Stimulated activated CD4-positive, alpha-beta T cell treated with anti-CD3 and anti-CD28 coated beads, Interleukin-12 subunit alpha, Interleukin-12 subunit beta, amount 100 ng/mL, for 24 hours (primary cell): Measurements from ENCODE around the gene TTLL11.
"Not testable (repeated sequence)": the region's sequence is repeated elsewhere in the genome, so short reads cannot be mapped to it uniquely, and the experiment has no call there.

Experiments used
- DNase-seq, 2 experiments: peaks; one replicate each; pipeline ENCODE4 v3.0.0-alpha.2; 2020; ENCODE audit warnings: low read depth in 2 of 2

Gene TTLL11

GRCh38 chr9:122004589-122004988, 88.5 kb downstream of the TTLL11 start:
- DNase-seq = no peak

GRCh38 chr9:122001491-122002201, 91.5 kb downstream of the TTLL11 start:
- DNase-seq = no peak

- not testable (repeated sequence) for DNase-seq
These were observed 92.6 kb downstream of the TTLL11 start for GRCh38 chr9:122000526-122000925.

- no peak for DNase-seq
These were observed 93.6 kb downstream of the TTLL11 start for GRCh38 chr9:121999556-121999955.

GRCh38 chr9:121998513-121999049, 94.5 kb downstream of the TTLL11 start:
- no peak for DNase-seq

GRCh38 chr9:121997791-121998190, 95.3 kb downstream of the TTLL11 start:
- no peak for DNase-seq

- DNase-seq = no peak
These were observed 96.3 kb downstream of the TTLL11 start for GRCh38 chr9:121996783-121997182.

- DNase-seq = no peak
These were observed 97.1 kb downstream of the TTLL11 start for GRCh38 chr9:121995997-121996396.

GRCh38 chr9:121992571-121993212, 100.4 kb downstream of the TTLL11 start:
- DNase-seq = peak in 1 of 2 experiments; percentile 7

GRCh38 chr9:121991307-121991661, 101.8 kb downstream of the TTLL11 start:
- DNase-seq = no peak

GRCh38 chr9:121990600-121991306, 102.4 kb downstream of the TTLL11 start:
- no peak for DNase-seq

GRCh38 chr9:121989010-121989409, 104.1 kb downstream of the TTLL11 start:
- DNase-seq = no peak

- DNase-seq = no peak
These were observed 105.8 kb downstream of the TTLL11 start for GRCh38 chr9:121987314-121987713.

- no peak for DNase-seq
These were observed 107.2 kb downstream of the TTLL11 start for GRCh38 chr9:121985792-121986494.

- DNase-seq = no peak
These were observed 108.2 kb downstream of the TTLL11 start for GRCh38 chr9:121984726-121985402.

GRCh38 chr9:121983736-121984135, 109.4 kb downstream of the TTLL11 start:
- no peak for DNase-seq

GRCh38 chr9:121981118-121981883, 111.8 kb downstream of the TTLL11 start:
- no peak for DNase-seq

GRCh38 chr9:121980665-121981064, 112.4 kb downstream of the TTLL11 start:
- DNase-seq = not testable (repeated sequence)

GRCh38 chr9:121979736-121980135, 113.4 kb downstream of the TTLL11 start:
- no peak for DNase-seq

- no peak for DNase-seq
These were observed 116.4 kb downstream of the TTLL11 start for GRCh38 chr9:121976751-121977150.
